ENCODE measurements around the gene NR1D1. TPM values are rescaled to one million over a fixed set of nuclear protein-coding genes. Genes with fewer than 3 reads are reported as not detected.

Gene NR1D1
- total and polyA plus RNA-seq, 2 of the 13 experiments (the other 11 are each of a cell fraction or from before 2014, with no cell fraction given), result 2.1 to 2.7 TPM

- TF ChIP-seq STAT6 (CRISPR knock-in tag; IDR thresholded peaks at IDR 0.05; ENCODE audit: borderline replicate concordance), result no peak
- no peak for TF ChIP-seq U2AF2 (IDR thresholded peaks at IDR 0.05; ENCODE audit: low read depth, low read length)
- TF ChIP-seq PBX3 (CRISPR knock-in tag; IDR thresholded peaks at IDR 0.05; ENCODE audit: borderline replicate concordance), result no peak
- TF ChIP-seq MNT (IDR thresholded peaks at IDR 0.05), result no peak
- TF ChIP-seq ZNF7 (CRISPR knock-in tag; IDR thresholded peaks at IDR 0.05), result no peak
- peak; percentile 47; the same call in 1 of the 2 replicates for TF ChIP-seq KAT8 (CRISPR knock-in tag; IDR thresholded peaks at IDR 0.05)
- TF ChIP-seq HOXA9 (CRISPR knock-in tag; IDR thresholded peaks at IDR 0.05; ENCODE audit: borderline replicate concordance), result no peak
- no peak for TF ChIP-seq SUZ12 (IDR thresholded peaks at IDR 0.05; ENCODE audit: low read depth, low read length)
- no peak for TF ChIP-seq ZNF816 (CRISPR knock-in tag; IDR thresholded peaks at IDR 0.05; ENCODE audit: borderline replicate concordance)
- no peak for TF ChIP-seq MXD3 (CRISPR knock-in tag; IDR thresholded peaks at IDR 0.05)
- peak; percentile 32; the same call in 1 of the 2 replicates for TF ChIP-seq NRL (CRISPR knock-in tag; IDR thresholded peaks at IDR 0.05; ENCODE audit: borderline replicate concordance)
- TF ChIP-seq ZNF20 (CRISPR knock-in tag; IDR thresholded peaks at IDR 0.05), result no peak
- TF ChIP-seq CAMTA2 (CRISPR knock-in tag; IDR thresholded peaks at IDR 0.05; ENCODE audit: borderline replicate concordance), result no peak
- TF ChIP-seq ZEB1 (IDR thresholded peaks at IDR 0.05; ENCODE audit: insufficient replicate concordance, low read depth), result no peak
- TF ChIP-seq ZNF652 (CRISPR knock-in tag; IDR thresholded peaks at IDR 0.05; ENCODE audit: borderline replicate concordance, low read depth), result no peak
- no peak; the same call in 1 of the 2 replicates for TF ChIP-seq ZC3H13 (CRISPR knock-in tag; IDR thresholded peaks at IDR 0.05)
- TF ChIP-seq ZSCAN22 (CRISPR knock-in tag; IDR thresholded peaks at IDR 0.05), result no peak
- TF ChIP-seq ARID4A (CRISPR knock-in tag; IDR thresholded peaks at IDR 0.05; ENCODE audit: borderline replicate concordance), result peak; percentile 77; the same call in 1 of the 2 replicates
- TF ChIP-seq ZNF446 (CRISPR knock-in tag; IDR thresholded peaks at IDR 0.05), result no peak
Measured at GRCh38 chr17:40075201-40075941, 25.0 kb downstream of the NR1D1 start (continued).
